H9 (cell line): Measurements from ENCODE around the gene CTNNBL1. TPM values are rescaled to one million over a fixed set of nuclear protein-coding genes. Genes with fewer than 3 reads are reported as not detected.

Experiments used
- DNase-seq: peaks from one replicate; pipeline ENCODE4 v3.0.0-alpha.2; 2017
- H2AFZ ChIP-seq: one replicate; pipeline ENCODE4 v1.6.1; 2013; ENCODE audit warnings: mild to moderate bottlenecking, low read length, control low read depth, moderate library complexity
- H2AK5ac ChIP-seq: 2 replicates; pipeline ENCODE4 v1.6.1; 2013; ENCODE audit warnings: low read length, control low read depth, mixed read lengths; ENCODE audit not compliant: insufficient read length
- H2BK120ac ChIP-seq: one replicate; pipeline ENCODE4 v1.6.1; 2013; ENCODE audit warnings: low read depth, mild to moderate bottlenecking, low read length, control low read depth, inconsistent platforms; ENCODE audit not compliant: poor library complexity, severe bottlenecking
- H2BK12ac ChIP-seq: 2 replicates; pipeline ENCODE4 v1.6.1; 2013; ENCODE audit warnings: low read length, control low read depth, mixed read lengths, low read depth; ENCODE audit not compliant: insufficient read length
- H2BK15ac ChIP-seq: 2 replicates; pipeline ENCODE4 v1.6.1; 2013; ENCODE audit warnings: low read depth, low read length, control low read depth
- H2BK20ac ChIP-seq: one replicate; pipeline ENCODE4 v1.6.1; 2013; ENCODE audit warnings: low read depth, mild to moderate bottlenecking, low read length, control low read depth, inconsistent platforms; ENCODE audit not compliant: poor library complexity, severe bottlenecking
- H2BK5ac ChIP-seq: 2 replicates; pipeline ENCODE4 v1.6.1; 2013; ENCODE audit warnings: low read length, control low read depth, mixed read lengths; ENCODE audit not compliant: insufficient read length
- H3K14ac ChIP-seq: 2 replicates; pipeline ENCODE4 v1.6.1; 2013; ENCODE audit warnings: low read length, control low read depth; ENCODE audit not compliant: insufficient read depth
- H3K18ac ChIP-seq: 2 replicates; pipeline ENCODE4 v1.6.1; 2013; ENCODE audit warnings: low read depth, mild to moderate bottlenecking, mixed read lengths, low read length, control low read depth; ENCODE audit not compliant: insufficient read length
- H3K23ac ChIP-seq: 2 replicates; pipeline ENCODE4 v1.6.1; 2013; ENCODE audit warnings: low read length, control low read depth, mixed read lengths, low read depth; ENCODE audit not compliant: insufficient read length
- H3K23me2 ChIP-seq: 2 replicates; pipeline ENCODE4 v1.6.1; 2013; ENCODE audit warnings: low read depth, mild to moderate bottlenecking, mixed read lengths, low read length, control low read depth; ENCODE audit not compliant: insufficient read length, poor library complexity, severe bottlenecking
- H3K27ac ChIP-seq: 2 replicates; pipeline ENCODE4 v1.5.1; 2013; ENCODE audit warnings: low read length, control low read depth, mixed read lengths, low read depth; ENCODE audit not compliant: insufficient read length
- H3K27me3 ChIP-seq: 2 replicates; pipeline ENCODE4 v1.6.1; 2013; ENCODE audit warnings: low read length, control low read depth, inconsistent platforms; ENCODE audit not compliant: insufficient read depth
- H3K4ac ChIP-seq: 2 replicates; pipeline ENCODE4 v1.6.1; 2013; ENCODE audit warnings: low read depth, mild to moderate bottlenecking, control low read depth, inconsistent platforms, low read length, moderate library complexity
- H3K4me1 ChIP-seq: 2 replicates; pipeline ENCODE4 v1.6.1; 2013; ENCODE audit warnings: low read length, control low read depth, inconsistent platforms; ENCODE audit not compliant: insufficient read depth
- H3K4me2 ChIP-seq: 2 replicates; pipeline ENCODE4 v1.6.1; 2013; ENCODE audit warnings: low read length, control low read depth, mixed read lengths; ENCODE audit not compliant: insufficient read length, insufficient read depth
- H3K56ac ChIP-seq: 2 replicates; pipeline ENCODE4 v1.6.1; 2013; ENCODE audit warnings: low read depth, mild to moderate bottlenecking, mixed read lengths, low read length, control low read depth; ENCODE audit not compliant: insufficient read length
- H3K79me1 ChIP-seq: 2 replicates; pipeline ENCODE4 v1.6.1; 2013; ENCODE audit warnings: low read depth, mild to moderate bottlenecking, moderate library complexity, low read length, control low read depth, inconsistent platforms; ENCODE audit not compliant: insufficient read depth, poor library complexity, severe bottlenecking
- H3K79me2 ChIP-seq: 2 replicates; pipeline ENCODE4 v1.6.1; 2013; ENCODE audit warnings: low read length, control low read depth, inconsistent platforms; ENCODE audit not compliant: insufficient read depth
- H3K9ac ChIP-seq: 2 replicates; pipeline ENCODE4 v1.6.1; 2013; ENCODE audit warnings: low read length, control low read depth, mixed read lengths; ENCODE audit not compliant: insufficient read length; ENCODE audit errors: extremely low read depth
- H3K9me3 ChIP-seq: one replicate; pipeline ENCODE4 v1.6.1; 2013; ENCODE audit warnings: low read depth, low read length, inconsistent platforms; ENCODE audit not compliant: control insufficient read depth
- H3T11ph ChIP-seq: one replicate; pipeline ENCODE4 v1.6.1; 2013; ENCODE audit warnings: mild to moderate bottlenecking, low read length, control low read depth, inconsistent platforms
- H4K20me1 ChIP-seq: one replicate; pipeline ENCODE4 v1.6.1; 2013; ENCODE audit not compliant: control insufficient read depth, insufficient read length, insufficient read depth
- H4K5ac ChIP-seq: 2 replicates; pipeline ENCODE4 v1.6.1; 2013; ENCODE audit warnings: low read depth, mild to moderate bottlenecking, mixed read lengths, low read length, control low read depth; ENCODE audit not compliant: insufficient read length
- H4K8ac ChIP-seq: replicated peaks from 2 replicates; pipeline ENCODE4 v1.6.1; 2013; ENCODE audit warnings: low read length, control low read depth, mixed read lengths, low read depth; ENCODE audit not compliant: insufficient read length
- H4K91ac ChIP-seq: 2 replicates; pipeline ENCODE4 v1.6.1; 2013; ENCODE audit warnings: low read depth, mild to moderate bottlenecking, moderate library complexity, mixed read lengths, low read length, control low read depth; ENCODE audit not compliant: insufficient read length
- H3K27ac Mint-ChIP-seq, 3 experiments: 2 replicates in 2 of 3; 3 replicates in 1 of 3; pipeline ENCODE4 v1.8.0; 2020 to 2021; ENCODE audit warnings: mixed read lengths in 3 of 3, mild to moderate bottlenecking in 1 of 3, moderate library complexity in 1 of 3
- H3K27me3 Mint-ChIP-seq: 2 replicates; pipeline ENCODE4 v1.8.0; 2021; ENCODE audit warnings: low read depth, mild to moderate bottlenecking, moderate library complexity, mixed read lengths
- H3K36me3 Mint-ChIP-seq, 3 experiments: 2 replicates in 2 of 3; 3 replicates in 1 of 3; pipeline ENCODE4 v1.8.0; 2020 to 2021; ENCODE audit warnings: low read depth in 3 of 3, mixed read lengths in 3 of 3; ENCODE audit not compliant: insufficient read depth in 1 of 3
- H3K4me1 Mint-ChIP-seq, 2 experiments: 2 replicates each; pipeline ENCODE4 v1.8.0; 2020; ENCODE audit warnings: mixed read lengths in 2 of 2
- H3K4me3 Mint-ChIP-seq, 2 experiments: 2 replicates in 1 of 2; 3 replicates in 1 of 2; pipeline ENCODE4 v1.8.0; 2020 to 2021; ENCODE audit warnings: mild to moderate bottlenecking in 2 of 2, mixed read lengths in 2 of 2, moderate library complexity in 1 of 2
- H3K9me3 Mint-ChIP-seq, 2 experiments: 2 replicates in 1 of 2; 3 replicates in 1 of 2; pipeline ENCODE4 v1.8.0; 2020; ENCODE audit warnings: mild to moderate bottlenecking in 2 of 2, mixed read lengths in 2 of 2, moderate library complexity in 1 of 2
- CTCF ChIP-seq: fragments of 200-600 bp; sonication (generic); conservative IDR thresholded peaks from 3 replicates; pipeline ENCODE4 v1.8.0; 2021; ENCODE audit warnings: antibody characterized with exemption, mild to moderate bottlenecking
- WGBS: extraction: QIAGEN DNeasy Blood & Tissue Kit; methylation state at CpG from one replicate; pipeline ENCODE4 v1.1.7; 2013; ENCODE audit warnings: missing lambda C conversion rate, low lambda C conversion rate, mixed read lengths; ENCODE audit not compliant: insufficient read length; ENCODE audit errors: extremely low coverage; 5-methylcytosine and 5-hydroxymethylcytosine counted together
- total RNA-seq: library from RNA; stranded (reverse); gene quantifications from 2 replicates; pipeline ENCODE4 v1.2.1, GENCODE V29; 2021

CTNNBL1 gene
- total RNA-seq, 1 experiment from 2014 or later = 67.2 TPM

- Histone ChIP-seq H3K27ac (no peak overlapping the region), H2BK12ac (no peak overlapping the region), H2BK120ac (no peak overlapping the region), H3K56ac (no peak overlapping the region), H3K79me1 (no peaks in the 10 kb centered on the region), H2BK5ac (no peak overlapping the region), H2BK20ac (no peak overlapping the region), H4K20me1 (no peaks in the 10 kb centered on the region), H3K4me1 (no peaks in the 10 kb centered on the region), H3K27me3 (no peaks in the 10 kb centered on the region; the same call in 1 of the 2 replicates), H3K23ac (no peak overlapping the region), H3K18ac (no peak overlapping the region), H3K14ac (no peak overlapping the region), H4K5ac (no peak overlapping the region), H3K79me2 (no peaks in the 10 kb centered on the region), H2AK5ac (no peak overlapping the region), H3K4ac (no peak overlapping the region), H2AFZ (no peak overlapping the region), H3K23me2 (no peaks in the 10 kb centered on the region), H3K9me3 (no peaks in the 10 kb centered on the region), H3K4me2 (no peak overlapping the region), H4K91ac (no peak overlapping the region), H3K9ac (no peak overlapping the region), H4K8ac (no peak overlapping the region), H3T11ph (no peak overlapping the region), H2BK15ac (no peak overlapping the region)
- Mint-ChIP-seq H3K36me3 (no peaks in the 10 kb centered on the region), H3K4me1 (peaks cover 0 to 2% of the 10 kb centered on the region in 2 experiments; a peak in 3 of 4 replicates), H3K4me3 (no peak overlapping the region), H3K9me3 (no peaks in the 10 kb centered on the region), H3K27ac (no peak overlapping the region), H3K27me3 (peaks cover 48% of the 10 kb centered on the region)
- DNase-seq = no peak
- no CpG with 5 or more reads among the region's 2 CpGs for WGBS
- TF ChIP-seq CTCF = no peak
Observed at GRCh38 chr20:37686762-37687477, 6.9 kb upstream of the CTNNBL1 start.
